HEK293 (cell line): ENCODE measurements around the gene RTN4RL2.
A peak's percentile ranks its signal among the peaks of the same experiment; 100 is the strongest.

Experiments
- EGR2 ChIP-seq: fragments of 450-650 bp; formaldehyde crosslinking; IDR thresholded peaks from 2 replicates; pipeline ENCODE4 v1.5.1; 2016; ENCODE audit warnings: low read depth, missing biosample characterization, missing genetic modification characterization
- HOXC10 ChIP-seq: sonication (generic); formaldehyde crosslinking; IDR thresholded peaks from 2 replicates; pipeline ENCODE4 v1.8.1; 2023; ENCODE audit warnings: mild to moderate bottlenecking, missing genetic modification reagents
- KLF1 ChIP-seq: fragments of 450-650 bp; formaldehyde crosslinking; IDR thresholded peaks from 2 replicates; pipeline ENCODE4 v1.5.1; 2016; ENCODE audit warnings: missing biosample characterization, missing genetic modification characterization
- KLF10 ChIP-seq: fragments of 450-650 bp; IDR thresholded peaks from 2 replicates; pipeline ENCODE4 v1.5.1; 2018; ENCODE audit warnings: missing biosample characterization, mild to moderate bottlenecking, missing genetic modification characterization
- OSR2 ChIP-seq: fragments of 450-650 bp; formaldehyde crosslinking; IDR thresholded peaks from 2 replicates; pipeline ENCODE4 v1.5.1; 2016; ENCODE audit warnings: missing biosample characterization, missing genetic modification characterization
- OVOL3 ChIP-seq: fragments of 450-650 bp; formaldehyde crosslinking; IDR thresholded peaks from 2 replicates; pipeline ENCODE4 v1.5.1; 2016; ENCODE audit warnings: missing biosample characterization, missing genetic modification characterization
- PRDM1 ChIP-seq: fragments of 450-650 bp; formaldehyde crosslinking; IDR thresholded peaks from 2 replicates; pipeline ENCODE4; 2016; ENCODE audit warnings: missing biosample characterization, missing genetic modification characterization
- SCRT2 ChIP-seq: fragments of 450-650 bp; formaldehyde crosslinking; IDR thresholded peaks from 2 replicates; pipeline ENCODE4 v1.5.1; 2016; ENCODE audit warnings: missing biosample characterization, missing genetic modification characterization
- TRIM28 ChIP-seq: IDR thresholded peaks from 2 replicates; pipeline ENCODE4 v1.6.1; 2011; ENCODE audit warnings: low read length, control low read depth, borderline replicate concordance
- YY2 ChIP-seq: fragments of 450-650 bp; formaldehyde crosslinking; IDR thresholded peaks from 2 replicates; pipeline ENCODE4 v1.5.1; 2016; ENCODE audit warnings: missing biosample characterization, missing genetic modification characterization
- ZBTB48 ChIP-seq: fragments of 450-650 bp; formaldehyde crosslinking; IDR thresholded peaks from 2 replicates; pipeline ENCODE4 v1.5.1; 2016; ENCODE audit warnings: missing biosample characterization, missing genetic modification characterization
- ZFP41 ChIP-seq: fragments of 450-650 bp; formaldehyde crosslinking; IDR thresholded peaks from 2 replicates; pipeline ENCODE4 v1.5.1; 2016; ENCODE audit warnings: missing biosample characterization, missing genetic modification characterization, borderline replicate concordance
- ZIC2 ChIP-seq: fragments of 450-650 bp; formaldehyde crosslinking; IDR thresholded peaks from 2 replicates; pipeline ENCODE4 v1.5.1; 2016; ENCODE audit warnings: missing biosample characterization, missing genetic modification characterization
- ZNF121 ChIP-seq: fragments of 450-650 bp; formaldehyde crosslinking; IDR thresholded peaks from 2 replicates; pipeline ENCODE4 v1.5.1; 2016; ENCODE audit warnings: missing biosample characterization, missing genetic modification characterization
- ZNF132 ChIP-seq: fragments of 450-650 bp; formaldehyde crosslinking; IDR thresholded peaks from 2 replicates; pipeline ENCODE4 v1.5.1; 2017; ENCODE audit warnings: missing biosample characterization, missing genetic modification characterization, borderline replicate concordance
- ZNF138 ChIP-seq: fragments of 450-650 bp; formaldehyde crosslinking; IDR thresholded peaks from 2 replicates; pipeline ENCODE4 v1.5.1; 2016; ENCODE audit warnings: missing biosample characterization, missing genetic modification characterization, borderline replicate concordance
- ZNF157 ChIP-seq: fragments of 450-650 bp; formaldehyde crosslinking; IDR thresholded peaks from 2 replicates; pipeline ENCODE4 v1.5.1; 2016; ENCODE audit warnings: missing biosample characterization, missing genetic modification characterization
- ZNF169 ChIP-seq: fragments of 450-650 bp; formaldehyde crosslinking; IDR thresholded peaks from 2 replicates; pipeline ENCODE4 v1.5.1; 2016; ENCODE audit warnings: missing biosample characterization, missing genetic modification characterization
- ZNF221 ChIP-seq: fragments of 450-650 bp; formaldehyde crosslinking; IDR thresholded peaks from 2 replicates; pipeline ENCODE4 v1.5.1; 2017; ENCODE audit warnings: missing biosample characterization, missing genetic modification characterization, borderline replicate concordance
- ZNF354C ChIP-seq: fragments of 450-650 bp; formaldehyde crosslinking; IDR thresholded peaks from 2 replicates; pipeline ENCODE4 v1.5.1; 2016; ENCODE audit warnings: missing biosample characterization, missing genetic modification characterization, low read depth, borderline replicate concordance
- ZNF394 ChIP-seq: fragments of 450-650 bp; formaldehyde crosslinking; IDR thresholded peaks from 2 replicates; pipeline ENCODE4 v1.5.1; 2016; ENCODE audit warnings: missing biosample characterization, missing genetic modification characterization, mild to moderate bottlenecking, moderate library complexity, borderline replicate concordance
- ZNF416 ChIP-seq: fragments of 450-650 bp; formaldehyde crosslinking; IDR thresholded peaks from 2 replicates; pipeline ENCODE4 v1.5.1; 2016; ENCODE audit warnings: missing biosample characterization, missing genetic modification characterization
- ZNF510 ChIP-seq: fragments of 450-650 bp; formaldehyde crosslinking; IDR thresholded peaks from 2 replicates; pipeline ENCODE4 v1.5.1; 2018; ENCODE audit warnings: mild to moderate bottlenecking, missing genetic modification characterization, missing biosample characterization; ENCODE audit not compliant: insufficient replicate concordance
- ZNF544 ChIP-seq: fragments of 450-650 bp; formaldehyde crosslinking; IDR thresholded peaks from 2 replicates; pipeline ENCODE4 v1.5.0; 2017; ENCODE audit warnings: missing biosample characterization, missing genetic modification characterization
- ZNF610 ChIP-seq: fragments of 450-650 bp; formaldehyde crosslinking; IDR thresholded peaks from 2 replicates; pipeline ENCODE4 v1.5.1; 2016; ENCODE audit warnings: missing biosample characterization, missing genetic modification characterization, borderline replicate concordance
- ZNF623 ChIP-seq: fragments of 450-650 bp; formaldehyde crosslinking; IDR thresholded peaks from 2 replicates; pipeline ENCODE4 v1.5.1; 2016; ENCODE audit warnings: missing biosample characterization, missing genetic modification characterization
- ZNF654 ChIP-seq: fragments of 450-650 bp; formaldehyde crosslinking; IDR thresholded peaks from 2 replicates; pipeline ENCODE4 v1.5.1; 2016; ENCODE audit warnings: low read depth, missing biosample characterization, missing genetic modification characterization
- ZNF776 ChIP-seq: fragments of 450-650 bp; formaldehyde crosslinking; IDR thresholded peaks from 2 replicates; pipeline ENCODE4 v1.5.0; 2017; ENCODE audit warnings: missing biosample characterization, missing genetic modification characterization, borderline replicate concordance
- ZNF837 ChIP-seq: fragments of 450-650 bp; formaldehyde crosslinking; IDR thresholded peaks from 2 replicates; pipeline ENCODE4 v1.5.1; 2016; ENCODE audit warnings: missing biosample characterization, missing genetic modification characterization
- ZNF843 ChIP-seq: fragments of 450-650 bp; formaldehyde crosslinking; IDR thresholded peaks from 2 replicates; pipeline ENCODE4 v1.5.1; 2016; ENCODE audit warnings: missing biosample characterization, missing genetic modification characterization
- TF ChIP-seq, protein P1 (sequence below): fragments of 450-650 bp; formaldehyde crosslinking; IDR thresholded peaks from 2 replicates; pipeline ENCODE4 v1.5.1; 2016; ENCODE audit warnings: missing biosample characterization, missing genetic modification characterization
- TF ChIP-seq, protein P2 (sequence below): fragments of 450-650 bp; formaldehyde crosslinking; IDR thresholded peaks from 2 replicates; pipeline ENCODE4 v1.5.1; 2016; ENCODE audit warnings: missing biosample characterization, missing genetic modification characterization
- TF ChIP-seq, protein P3 (sequence below): fragments of 450-650 bp; formaldehyde crosslinking; IDR thresholded peaks from 2 replicates; pipeline ENCODE4 v1.5.1; 2016; ENCODE audit warnings: missing biosample characterization, missing genetic modification characterization

RTN4RL2 gene

DNA sequence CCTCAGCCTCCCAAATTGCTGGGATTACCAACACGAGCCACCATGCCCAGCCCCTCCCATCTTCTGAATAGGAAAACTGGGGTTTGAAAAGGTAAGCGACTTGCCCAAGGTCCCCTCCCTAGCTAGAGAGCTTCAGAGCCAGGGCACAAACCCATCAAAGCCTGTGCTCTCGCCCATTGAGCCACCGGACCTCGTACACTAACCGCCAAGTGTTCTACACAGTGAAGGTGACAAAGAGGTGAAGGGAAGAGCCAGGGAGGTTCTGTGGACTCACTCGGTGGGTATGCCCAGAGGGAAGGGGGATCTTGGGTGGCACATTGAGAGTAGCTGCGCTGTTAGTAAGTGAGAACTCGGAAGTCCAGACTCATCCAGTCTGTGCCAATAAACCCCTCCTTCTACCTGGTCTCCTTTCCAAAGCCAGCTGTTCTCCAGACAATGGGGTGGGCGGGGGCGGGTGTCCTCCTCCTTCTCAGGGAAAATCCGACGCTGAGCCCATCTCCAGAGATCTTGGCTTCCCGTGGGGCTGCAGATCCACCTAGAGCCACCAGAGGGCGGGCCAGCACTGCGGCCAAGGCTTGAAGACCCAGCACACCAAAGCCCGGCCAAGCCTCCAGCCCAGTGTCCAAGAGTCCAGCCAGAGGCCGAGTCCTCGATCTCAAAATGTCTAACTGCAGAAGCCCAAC, 3.2 kb upstream of the RTN4RL2 start (continued):
- TF ChIP-seq, protein P1, sequence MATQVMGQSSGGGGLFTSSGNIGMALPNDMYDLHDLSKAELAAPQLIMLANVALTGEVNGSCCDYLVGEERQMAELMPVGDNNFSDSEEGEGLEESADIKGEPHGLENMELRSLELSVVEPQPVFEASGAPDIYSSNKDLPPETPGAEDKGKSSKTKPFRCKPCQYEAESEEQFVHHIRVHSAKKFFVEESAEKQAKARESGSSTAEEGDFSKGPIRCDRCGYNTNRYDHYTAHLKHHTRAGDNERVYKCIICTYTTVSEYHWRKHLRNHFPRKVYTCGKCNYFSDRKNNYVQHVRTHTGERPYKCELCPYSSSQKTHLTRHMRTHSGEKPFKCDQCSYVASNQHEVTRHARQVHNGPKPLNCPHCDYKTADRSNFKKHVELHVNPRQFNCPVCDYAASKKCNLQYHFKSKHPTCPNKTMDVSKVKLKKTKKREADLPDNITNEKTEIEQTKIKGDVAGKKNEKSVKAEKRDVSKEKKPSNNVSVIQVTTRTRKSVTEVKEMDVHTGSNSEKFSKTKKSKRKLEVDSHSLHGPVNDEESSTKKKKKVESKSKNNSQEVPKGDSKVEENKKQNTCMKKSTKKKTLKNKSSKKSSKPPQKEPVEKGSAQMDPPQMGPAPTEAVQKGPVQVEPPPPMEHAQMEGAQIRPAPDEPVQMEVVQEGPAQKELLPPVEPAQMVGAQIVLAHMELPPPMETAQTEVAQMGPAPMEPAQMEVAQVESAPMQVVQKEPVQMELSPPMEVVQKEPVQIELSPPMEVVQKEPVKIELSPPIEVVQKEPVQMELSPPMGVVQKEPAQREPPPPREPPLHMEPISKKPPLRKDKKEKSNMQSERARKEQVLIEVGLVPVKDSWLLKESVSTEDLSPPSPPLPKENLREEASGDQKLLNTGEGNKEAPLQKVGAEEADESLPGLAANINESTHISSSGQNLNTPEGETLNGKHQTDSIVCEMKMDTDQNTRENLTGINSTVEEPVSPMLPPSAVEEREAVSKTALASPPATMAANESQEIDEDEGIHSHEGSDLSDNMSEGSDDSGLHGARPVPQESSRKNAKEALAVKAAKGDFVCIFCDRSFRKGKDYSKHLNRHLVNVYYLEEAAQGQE (tag by site-specific recombination), result no peak
- TF ChIP-seq ZNF121 (no peak), OSR2 (tag by site-specific recombination) (no peak), ZNF169 (tag by site-specific recombination) (no peak), ZNF544 (tag by site-specific recombination) (no peak), ZNF654 (tag by site-specific recombination) (peak; percentile 66), ZNF510 (tag by site-specific recombination) (no peak), ZNF221 (tag by site-specific recombination) (no peak), ZNF623 (tag by site-specific recombination) (no peak), KLF10 (tag by site-specific recombination) (no peak), ZNF394 (tag by site-specific recombination) (0 out of 2 replicates have a peak, but pooled peaks have one; percentile 12), TRIM28 (no peak), ZFP41 (no peak), ZNF157 (tag by site-specific recombination) (no peak), PRDM1 (tag by site-specific recombination) (no peak), SCRT2 (tag by site-specific recombination) (no peak), ZIC2 (tag by site-specific recombination) (no peak), ZNF416 (no peak), ZNF837 (tag by site-specific recombination) (no peak), ZNF843 (tag by site-specific recombination) (no peak), ZNF132 (tag by site-specific recombination) (no peak), HOXC10 (CRISPR knock-in tag) (no peak), EGR2 (peak; percentile 6; the same call in 1 of the 2 replicates), OVOL3 (no peak), YY2 (tag by site-specific recombination) (no peak), ZNF354C (tag by site-specific recombination) (no peak), ZNF610 (no peak), ZBTB48 (tag by site-specific recombination) (no peak), ZNF138 (tag by site-specific recombination) (no peak), KLF1 (no peak), ZNF776 (tag by site-specific recombination) (no peak)
- TF ChIP-seq, protein P2, sequence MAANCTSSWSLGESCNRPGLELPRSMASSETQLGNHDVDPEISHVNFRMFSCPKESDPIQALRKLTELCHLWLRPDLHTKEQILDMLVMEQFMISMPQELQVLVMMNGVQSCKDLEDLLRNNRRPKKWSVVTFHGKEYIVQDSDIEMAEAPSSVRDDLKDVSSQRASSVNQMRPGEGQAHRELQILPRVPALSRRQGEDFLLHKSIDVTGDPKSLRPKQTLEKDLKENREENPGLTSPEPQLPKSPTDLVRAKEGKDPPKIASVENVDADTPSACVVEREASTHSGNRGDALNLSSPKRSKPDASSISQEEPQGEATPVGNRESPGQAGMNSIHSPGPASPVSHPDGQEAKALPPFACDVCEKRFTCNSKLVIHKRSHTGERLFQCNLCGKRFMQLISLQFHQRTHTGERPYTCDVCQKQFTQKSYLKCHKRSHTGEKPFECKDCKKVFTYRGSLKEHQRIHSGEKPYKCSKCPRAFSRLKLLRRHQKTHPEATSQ (tag by site-specific recombination), result no peak
- TF ChIP-seq, protein P3, sequence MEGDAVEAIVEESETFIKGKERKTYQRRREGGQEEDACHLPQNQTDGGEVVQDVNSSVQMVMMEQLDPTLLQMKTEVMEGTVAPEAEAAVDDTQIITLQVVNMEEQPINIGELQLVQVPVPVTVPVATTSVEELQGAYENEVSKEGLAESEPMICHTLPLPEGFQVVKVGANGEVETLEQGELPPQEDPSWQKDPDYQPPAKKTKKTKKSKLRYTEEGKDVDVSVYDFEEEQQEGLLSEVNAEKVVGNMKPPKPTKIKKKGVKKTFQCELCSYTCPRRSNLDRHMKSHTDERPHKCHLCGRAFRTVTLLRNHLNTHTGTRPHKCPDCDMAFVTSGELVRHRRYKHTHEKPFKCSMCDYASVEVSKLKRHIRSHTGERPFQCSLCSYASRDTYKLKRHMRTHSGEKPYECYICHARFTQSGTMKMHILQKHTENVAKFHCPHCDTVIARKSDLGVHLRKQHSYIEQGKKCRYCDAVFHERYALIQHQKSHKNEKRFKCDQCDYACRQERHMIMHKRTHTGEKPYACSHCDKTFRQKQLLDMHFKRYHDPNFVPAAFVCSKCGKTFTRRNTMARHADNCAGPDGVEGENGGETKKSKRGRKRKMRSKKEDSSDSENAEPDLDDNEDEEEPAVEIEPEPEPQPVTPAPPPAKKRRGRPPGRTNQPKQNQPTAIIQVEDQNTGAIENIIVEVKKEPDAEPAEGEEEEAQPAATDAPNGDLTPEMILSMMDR (tag by site-specific recombination), result peak; percentile 52
